ENCODE data around the gene SRRM4. TPM values are rescaled to one million over a fixed set of nuclear protein-coding genes. Genes with fewer than 3 reads are reported as not detected.

SRRM4 gene
- total RNA-seq, 1 experiment from 2014 or later: 0.96 TPM

- TF ChIP-seq PRDM15 (CRISPR knock-in tag; IDR thresholded peaks at IDR 0.05) (no peak), CDX4 (CRISPR knock-in tag; IDR thresholded peaks at IDR 0.05; ENCODE audit: borderline replicate concordance) (no peak)
Observed at GRCh38 chr12:119171291-119171690, 189.9 kb downstream of the SRRM4 start (continued).

- TF ChIP-seq RORB (CRISPR knock-in tag; IDR thresholded peaks at IDR 0.05) (no peak), CDX4 (CRISPR knock-in tag; IDR thresholded peaks at IDR 0.05; ENCODE audit: borderline replicate concordance) (no peak), USF1 (CRISPR knock-in tag; IDR thresholded peaks at IDR 0.05) (no peak), PREB (CRISPR knock-in tag; IDR thresholded peaks at IDR 0.05; ENCODE audit: borderline replicate concordance) (no peak), NFYB (CRISPR knock-in tag; conservative IDR thresholded peaks at IDR 0.05; ENCODE audit: low read depth) (no peak), IRF2 (CRISPR knock-in tag; IDR thresholded peaks at IDR 0.05; ENCODE audit: borderline replicate concordance, low read depth) (no peak), ZNF416 (CRISPR knock-in tag; IDR thresholded peaks at IDR 0.05) (no peak), PRRX2 (CRISPR knock-in tag; IDR thresholded peaks at IDR 0.05) (no peak), ETV6 (CRISPR knock-in tag; IDR thresholded peaks at IDR 0.05) (no peak), MYBL2 (CRISPR knock-in tag; IDR thresholded peaks at IDR 0.05) (no peak), GABPB1 (CRISPR knock-in tag; IDR thresholded peaks at IDR 0.05) (no peak), NFATC4 (CRISPR knock-in tag; IDR thresholded peaks at IDR 0.05) (no peak), CBFB (CRISPR knock-in tag; IDR thresholded peaks at IDR 0.05; ENCODE audit: low read depth) (no peak), OVOL2 (CRISPR knock-in tag; IDR thresholded peaks at IDR 0.05; ENCODE audit: borderline replicate concordance) (no peak), CTCF (IDR thresholded peaks at IDR 0.05) (no peak)
- TF ChIP-seq, protein P1, sequence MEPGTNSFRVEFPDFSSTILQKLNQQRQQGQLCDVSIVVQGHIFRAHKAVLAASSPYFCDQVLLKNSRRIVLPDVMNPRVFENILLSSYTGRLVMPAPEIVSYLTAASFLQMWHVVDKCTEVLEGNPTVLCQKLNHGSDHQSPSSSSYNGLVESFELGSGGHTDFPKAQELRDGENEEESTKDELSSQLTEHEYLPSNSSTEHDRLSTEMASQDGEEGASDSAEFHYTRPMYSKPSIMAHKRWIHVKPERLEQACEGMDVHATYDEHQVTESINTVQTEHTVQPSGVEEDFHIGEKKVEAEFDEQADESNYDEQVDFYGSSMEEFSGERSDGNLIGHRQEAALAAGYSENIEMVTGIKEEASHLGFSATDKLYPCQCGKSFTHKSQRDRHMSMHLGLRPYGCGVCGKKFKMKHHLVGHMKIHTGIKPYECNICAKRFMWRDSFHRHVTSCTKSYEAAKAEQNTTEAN (CRISPR knock-in tag; IDR thresholded peaks at IDR 0.05): no peak
- POLR2A ChIA-PET: interaction anchor here (1.0 kb wide), 1 partner anchor 17 kb away, joined by 4 read pairs; no protein-coding TSS in a partner anchor
- peaks cover 35% of the 10 kb centered on the region for H3K4me1 Mint-ChIP-seq
- ATAC-seq (no peak), DNase-seq (ENCODE audit: low spot score) (no peak)
- H3K4me3 Mint-ChIP-seq: no peak overlapping the region
- no peak overlapping the region for H3K27ac Mint-ChIP-seq
- no peaks in the 10 kb centered on the region; the same call in 1 of the 2 replicates for H3K27me3 Mint-ChIP-seq (ENCODE audit: low read depth)
- peaks cover 8% of the 10 kb centered on the region for H3K9me3 Mint-ChIP-seq
- no peaks in the 10 kb centered on the region for H3K36me3 Mint-ChIP-seq
- CTCF ChIA-PET: no interaction called here
Observed at GRCh38 chr12:119171691-119172425, 190.5 kb downstream of the SRRM4 start.

Measured in WTC11 (cell line).